GM20431 (cell line): ENCODE results near the gene RPL13A.

Experiments used
- in situ Hi-C: fragments of 300-500 bp; cut with MseI, MboI; formaldehyde crosslinking; loops from one replicate; pipeline ENCODE4 v1.15.0; 2020; ENCODE audit warnings: low sequenced_read_pairs; ENCODE audit not compliant: unreplicated experiment

RPL13A gene

DNA sequence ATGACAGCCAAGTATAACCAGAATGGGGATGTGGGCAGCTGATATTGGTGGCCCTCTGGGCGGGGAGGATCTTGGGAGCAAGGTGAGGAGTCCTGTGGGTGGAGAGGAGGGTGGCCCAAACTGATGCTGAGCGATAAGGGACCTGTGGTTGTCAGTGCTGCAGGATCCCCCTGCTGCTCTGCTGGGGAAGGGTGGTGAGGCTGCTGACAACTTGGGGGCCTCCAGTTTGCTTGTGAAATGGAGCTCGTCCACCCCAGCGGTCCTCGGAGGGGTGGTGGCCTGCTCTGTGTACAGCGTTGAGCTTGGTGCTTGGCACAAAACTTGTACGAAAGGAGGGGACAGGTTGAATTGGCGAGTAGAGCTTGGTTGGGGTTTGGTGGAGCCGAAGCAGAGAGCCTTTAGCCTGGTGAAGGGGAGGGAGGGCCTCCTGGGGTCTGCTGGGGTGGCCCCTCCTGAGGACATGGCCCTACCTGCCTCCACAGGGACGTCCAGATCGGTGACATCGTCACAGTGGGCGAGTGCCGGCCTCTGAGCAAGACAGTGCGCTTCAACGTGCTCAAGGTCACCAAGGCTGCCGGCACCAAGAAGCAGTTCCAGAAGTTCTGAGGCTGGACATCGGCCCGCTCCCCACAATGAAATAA lies 11.7 kb downstream of the RPL13A start:
- in situ Hi-C loops = no loop called here

DNA sequence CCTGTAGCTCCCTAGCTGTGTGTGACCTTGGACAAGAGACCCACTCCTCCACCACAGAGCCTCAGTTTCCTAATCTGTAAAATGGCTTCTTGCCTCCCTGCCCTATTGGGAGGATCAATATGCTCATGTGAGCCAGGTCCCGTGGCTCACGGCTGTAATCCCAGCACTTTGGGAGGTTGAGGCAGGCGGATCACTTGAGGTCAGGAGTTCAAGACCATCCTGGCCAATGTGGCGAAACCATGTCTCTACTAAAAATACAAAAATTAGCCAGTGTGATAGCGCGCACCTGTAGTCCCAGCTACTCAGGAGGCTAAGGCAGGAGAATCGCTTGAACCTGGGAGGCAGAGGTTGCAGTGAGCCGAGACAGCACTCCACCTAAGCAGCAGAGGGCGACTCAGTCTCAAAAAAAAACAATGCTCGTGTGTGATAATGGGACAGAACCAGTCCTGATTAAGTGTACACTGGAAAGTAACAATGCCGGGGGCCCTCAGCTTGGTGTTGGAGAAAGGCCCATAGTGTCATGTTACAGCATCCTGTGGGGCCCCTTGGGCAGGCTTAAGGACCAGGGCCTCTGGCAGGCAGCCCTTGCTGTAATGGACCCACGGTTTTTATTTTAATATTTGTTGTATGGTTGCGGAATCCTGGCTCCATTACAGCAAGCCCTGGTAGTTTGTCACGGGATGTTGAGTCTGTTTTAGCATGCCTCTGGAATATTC lies 15.6 kb downstream of the RPL13A start:
- in situ Hi-C loops = no loop called here

DNA sequence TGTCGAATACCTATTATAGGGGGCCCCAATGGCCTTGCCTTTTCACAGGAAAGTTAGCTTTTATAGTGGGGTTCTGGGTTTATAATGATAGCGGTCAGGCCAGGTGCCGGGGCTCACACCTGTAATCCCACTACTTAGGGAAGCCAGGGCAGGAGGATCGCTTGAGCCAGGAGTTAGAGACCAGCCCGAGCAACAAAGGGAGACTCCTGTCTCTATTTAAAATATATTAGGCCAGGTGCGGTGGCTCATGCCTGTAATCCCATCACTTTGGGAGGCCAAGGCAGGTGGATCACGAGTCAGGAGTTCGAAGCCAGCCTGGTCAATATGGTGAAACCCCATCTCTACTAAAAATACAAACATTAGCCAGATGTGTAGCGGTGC lies 16.2 kb downstream of the RPL13A start:
- in situ Hi-C loops = no loop called here

DNA sequence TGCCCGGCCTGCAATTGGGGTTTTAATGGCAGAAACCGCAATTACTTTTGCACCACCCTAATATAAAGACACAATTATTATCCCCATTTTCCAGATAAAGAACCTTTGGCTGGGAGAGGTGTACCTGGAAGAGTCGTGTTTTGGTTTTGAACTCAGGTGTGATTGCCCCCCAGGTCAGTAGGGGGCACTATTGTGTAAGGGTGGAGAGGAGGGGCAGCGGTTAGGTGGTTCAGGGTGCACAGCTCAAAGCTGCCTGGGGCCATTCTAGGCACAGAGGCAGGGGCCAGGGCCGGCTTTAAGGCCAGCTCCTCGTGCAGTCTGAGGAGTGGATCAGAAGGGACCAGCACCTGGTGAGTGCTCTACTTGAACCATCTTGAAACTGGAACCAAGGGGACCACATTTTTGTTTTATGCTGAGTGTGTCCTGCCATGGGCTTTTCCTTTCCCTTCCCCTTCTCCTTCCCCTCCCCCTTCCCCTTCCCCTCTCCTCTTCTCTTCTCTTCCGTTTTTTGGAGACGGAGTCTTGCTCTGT lies 19.2 kb downstream of the RPL13A start:
- in situ Hi-C loops = loop anchor here (5.0 kb wide), 1 partner anchor 36 kb away; no protein-coding TSS in a partner anchor

DNA sequence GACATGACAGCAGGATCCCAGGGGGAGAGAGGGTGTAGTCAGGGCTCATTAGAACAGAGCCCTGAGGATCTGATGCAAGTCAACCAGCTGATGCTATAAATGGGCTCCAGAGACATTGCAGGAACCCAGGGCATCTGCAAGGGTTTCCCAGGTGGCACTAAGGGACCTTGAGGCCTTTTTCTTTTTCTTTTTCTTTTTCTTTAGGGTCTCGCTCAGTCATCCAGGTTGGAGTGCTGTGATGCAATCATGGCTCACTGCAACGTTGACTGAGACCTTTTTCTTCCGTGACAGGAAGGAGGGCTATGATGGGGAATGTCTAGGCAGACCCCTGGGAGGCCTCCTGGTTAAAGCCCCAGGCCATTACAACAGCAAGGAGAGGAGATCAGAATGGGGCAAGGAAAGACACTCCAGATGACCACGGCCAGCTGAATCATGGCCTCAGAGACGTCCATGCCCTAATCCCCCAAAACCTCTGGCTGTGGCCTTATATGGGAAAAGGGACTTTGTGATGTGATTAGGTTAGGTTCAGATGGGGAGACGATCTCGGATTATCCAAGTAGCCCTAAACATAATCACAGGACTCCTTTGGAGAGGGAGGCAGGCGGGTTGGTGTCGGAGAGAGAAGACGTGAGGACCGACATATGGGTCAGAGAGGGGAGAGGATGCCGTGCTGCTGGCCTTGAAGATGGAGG lies 20.5 kb downstream of the RPL13A start:
- in situ Hi-C loops = loop anchor here (5.0 kb wide), 1 partner anchor 34 kb away; no protein-coding TSS in a partner anchor

DNA sequence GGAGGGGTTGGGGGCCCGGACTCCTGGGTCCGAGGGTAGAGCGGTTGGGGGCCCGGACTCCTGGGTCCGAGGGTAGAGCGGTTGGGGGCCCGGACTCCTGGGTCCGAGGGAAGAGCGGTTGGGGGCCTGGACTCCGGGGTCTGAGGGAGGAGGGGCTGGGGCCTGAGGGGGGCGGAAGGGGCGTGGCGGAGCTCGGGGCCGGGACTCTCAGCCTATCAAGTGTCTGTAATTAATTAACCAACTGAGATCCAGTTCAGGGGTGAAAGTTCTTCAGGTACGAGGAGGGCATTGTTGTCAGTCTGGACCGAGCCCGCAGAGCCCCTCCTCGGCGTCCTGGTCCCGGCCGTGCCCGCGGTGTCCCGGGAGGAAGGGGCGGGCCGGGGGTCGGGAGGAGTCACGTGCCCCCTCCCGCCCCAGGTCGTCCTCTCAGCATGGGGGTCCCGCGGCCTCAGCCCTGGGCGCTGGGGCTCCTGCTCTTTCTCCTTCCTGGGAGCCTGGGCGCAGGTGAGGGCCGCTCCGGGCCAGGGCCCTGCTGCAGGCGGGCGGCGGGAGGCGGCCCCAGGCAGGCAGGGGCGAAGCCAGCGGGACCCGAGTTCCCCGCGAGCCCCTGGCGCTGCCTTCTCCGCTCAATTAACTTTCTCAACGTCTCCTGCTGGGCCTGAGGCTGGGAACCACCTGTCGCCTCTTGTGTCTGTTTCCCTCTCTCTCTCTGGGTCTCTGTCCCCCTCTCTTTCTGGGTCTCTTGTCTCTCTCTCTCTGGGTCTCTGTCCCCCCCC lies 25.8 kb downstream of the RPL13A start:
- in situ Hi-C loops = no loop called here

DNA sequence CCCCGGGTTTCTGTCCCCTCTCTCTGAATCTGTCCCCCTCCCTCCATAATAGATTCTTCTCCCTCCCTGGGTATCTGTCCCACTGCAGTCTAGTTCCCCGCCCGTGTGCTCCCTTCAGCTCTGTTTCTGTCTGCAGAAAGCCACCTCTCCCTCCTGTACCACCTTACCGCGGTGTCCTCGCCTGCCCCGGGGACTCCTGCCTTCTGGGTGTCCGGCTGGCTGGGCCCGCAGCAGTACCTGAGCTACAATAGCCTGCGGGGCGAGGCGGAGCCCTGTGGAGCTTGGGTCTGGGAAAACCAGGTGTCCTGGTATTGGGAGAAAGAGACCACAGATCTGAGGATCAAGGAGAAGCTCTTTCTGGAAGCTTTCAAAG lies 26.3 kb downstream of the RPL13A start:
- in situ Hi-C loops = no loop called here

DNA sequence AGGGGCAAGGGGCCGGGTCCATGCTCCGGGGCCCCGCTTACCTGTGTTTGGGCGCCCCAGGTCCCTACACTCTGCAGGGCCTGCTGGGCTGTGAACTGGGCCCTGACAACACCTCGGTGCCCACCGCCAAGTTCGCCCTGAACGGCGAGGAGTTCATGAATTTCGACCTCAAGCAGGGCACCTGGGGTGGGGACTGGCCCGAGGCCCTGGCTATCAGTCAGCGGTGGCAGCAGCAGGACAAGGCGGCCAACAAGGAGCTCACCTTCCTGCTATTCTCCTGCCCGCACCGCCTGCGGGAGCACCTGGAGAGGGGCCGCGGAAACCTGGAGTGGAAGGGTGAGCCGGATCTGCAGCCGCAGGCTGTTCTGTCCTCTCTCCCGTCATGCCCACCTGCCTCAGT lies 26.7 kb downstream of the RPL13A start:
- in situ Hi-C loops = no loop called here

DNA sequence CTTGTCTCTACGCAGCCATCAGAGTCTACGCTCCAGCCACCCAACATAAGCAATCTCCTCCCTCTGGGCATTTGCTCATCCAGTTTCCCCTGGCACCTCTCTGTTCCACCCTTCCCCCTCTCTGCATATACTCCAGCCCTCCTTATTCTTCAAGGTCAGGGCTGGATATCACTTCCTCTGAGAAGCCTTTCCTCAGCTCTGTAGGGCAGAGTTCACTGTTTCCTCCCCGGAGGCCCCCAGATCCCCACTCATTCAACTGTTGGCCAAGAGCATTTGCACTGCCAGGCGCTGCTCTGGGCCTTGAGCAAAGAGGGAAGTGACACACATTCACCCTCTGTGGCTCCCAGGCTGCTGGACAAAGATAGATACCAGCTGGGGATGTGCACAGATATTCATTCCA lies 28.4 kb downstream of the RPL13A start:
- in situ Hi-C loops = no loop called here

DNA sequence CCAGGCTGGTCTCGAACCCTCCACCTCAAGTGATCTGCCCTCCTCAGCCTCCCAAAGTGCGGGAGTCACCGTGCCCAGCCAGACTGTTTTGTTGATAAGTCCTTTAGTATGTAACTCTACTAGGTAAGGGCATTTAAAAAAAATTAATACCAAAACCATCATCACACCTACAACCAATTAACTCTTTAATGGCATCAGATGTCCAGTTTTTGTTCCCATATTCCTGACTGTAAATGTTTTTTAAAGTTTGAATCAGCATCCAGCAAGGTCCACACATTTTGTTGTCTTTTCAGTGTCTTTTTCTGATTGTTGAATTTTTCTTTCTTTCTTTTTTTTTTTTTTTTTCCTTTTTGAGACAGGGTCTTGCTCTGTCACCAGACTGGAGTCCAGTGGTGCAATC lies 30.6 kb downstream of the RPL13A start:
- in situ Hi-C loops = no loop called here

DNA sequence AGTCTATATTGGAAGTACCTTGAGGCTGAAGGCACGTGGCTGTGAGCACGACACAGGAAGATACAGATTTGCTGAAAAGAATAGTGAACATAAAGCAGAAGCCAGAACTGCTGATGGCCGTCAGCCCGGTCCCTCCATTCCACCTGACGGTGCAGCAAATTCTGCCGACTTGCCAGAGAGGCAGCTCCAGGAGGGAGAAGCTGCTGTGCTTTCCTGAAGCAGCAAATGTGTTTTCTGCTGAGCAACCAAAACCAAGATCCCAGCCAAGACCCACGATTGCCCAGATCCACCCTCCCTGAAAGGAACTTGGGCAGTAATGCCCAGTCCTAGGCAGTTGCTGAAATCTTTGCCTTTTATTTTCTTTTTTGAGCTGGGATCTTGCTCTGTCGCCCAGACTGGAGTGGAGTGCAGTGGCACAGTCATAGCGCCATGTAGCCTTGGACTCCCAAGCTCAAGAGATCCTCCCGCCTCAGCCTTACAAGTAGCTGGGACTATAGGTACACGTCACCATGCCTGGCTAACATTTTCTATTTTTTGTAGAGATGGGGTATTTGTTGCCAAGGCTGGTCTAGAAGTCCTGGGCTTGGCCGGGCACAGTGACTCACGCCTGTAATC lies 33.4 kb downstream of the RPL13A start:
- in situ Hi-C loops = no loop called here

DNA sequence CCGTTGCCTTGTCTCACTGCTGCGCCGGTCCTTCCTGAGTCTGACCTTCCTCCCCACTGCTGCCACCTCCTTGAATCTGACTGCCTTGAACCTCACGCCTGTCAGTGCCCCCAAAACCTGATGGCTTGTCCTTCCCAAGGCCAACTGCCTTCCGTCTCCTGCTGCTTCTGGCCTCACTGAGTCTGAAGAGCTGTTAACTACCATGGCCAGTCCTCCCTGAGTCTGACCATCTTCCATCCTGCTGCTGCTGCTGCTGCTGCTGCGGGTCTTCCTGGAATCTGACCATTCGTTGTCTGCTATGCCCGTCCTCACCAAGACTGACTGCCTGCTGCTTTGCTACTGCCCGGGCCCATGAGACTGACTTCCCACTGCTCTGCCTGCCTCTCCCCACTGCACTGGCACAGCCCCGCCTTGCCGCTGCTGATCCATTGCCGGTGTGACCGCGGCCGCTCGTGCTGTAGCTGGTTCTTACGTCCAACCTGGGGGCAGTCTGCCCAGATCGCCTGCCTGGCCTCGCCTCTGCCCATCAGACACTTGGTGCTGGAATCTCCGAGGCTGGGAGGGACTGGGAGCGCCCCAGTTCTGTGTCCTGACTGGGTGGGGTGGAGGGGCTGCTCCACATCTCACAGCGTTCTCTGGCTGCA lies 37.5 kb downstream of the RPL13A start:
- in situ Hi-C loops = no loop called here

DNA sequence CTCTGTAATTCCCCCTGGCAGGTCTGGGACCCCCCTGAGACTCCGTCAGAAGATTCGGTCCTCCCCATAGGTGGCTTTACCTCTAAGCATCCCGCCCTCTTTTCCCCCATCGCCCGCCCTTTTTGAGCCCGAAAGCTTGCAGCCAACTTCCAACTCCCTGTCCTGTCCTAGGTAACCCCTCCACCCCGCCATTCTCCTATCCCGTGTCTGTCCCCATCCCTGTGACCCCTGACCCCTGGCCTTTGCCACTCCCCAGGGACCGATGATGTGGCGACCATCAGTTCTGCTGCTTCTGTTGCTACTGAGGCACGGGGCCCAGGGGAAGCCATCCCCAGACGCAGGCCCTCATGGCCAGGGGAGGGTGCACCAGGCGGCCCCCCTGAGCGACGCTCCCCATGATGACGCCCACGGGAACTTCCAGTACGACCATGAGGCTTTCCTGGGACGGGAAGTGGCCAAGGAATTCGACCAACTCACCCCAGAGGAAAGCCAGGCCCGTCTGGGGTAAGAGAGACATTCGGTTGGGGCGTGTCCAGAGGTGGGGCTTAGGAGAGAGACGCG lies 40.9 kb downstream of the RPL13A start:
- in situ Hi-C loops = no loop called here

DNA sequence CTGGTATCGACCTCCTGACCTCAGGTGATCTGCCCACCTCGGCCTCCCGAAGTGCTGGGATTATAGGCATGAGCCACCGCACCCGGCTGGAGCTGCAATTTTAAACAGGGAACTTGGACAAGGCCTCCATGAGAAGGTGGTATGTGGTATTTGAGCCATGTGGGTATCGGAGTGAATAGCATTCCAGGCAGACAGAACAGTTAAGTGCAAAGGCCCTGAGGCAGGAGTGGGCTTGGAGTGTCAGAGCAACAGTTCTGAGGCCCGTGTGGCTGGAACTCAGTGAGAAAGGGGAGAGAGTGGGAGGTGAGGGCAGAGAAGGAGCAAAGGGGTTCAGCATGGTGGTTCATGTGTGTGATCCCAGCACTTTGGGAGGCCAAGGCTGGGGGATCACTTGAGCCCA lies 43.3 kb downstream of the RPL13A start:
- in situ Hi-C loops = no loop called here

DNA sequence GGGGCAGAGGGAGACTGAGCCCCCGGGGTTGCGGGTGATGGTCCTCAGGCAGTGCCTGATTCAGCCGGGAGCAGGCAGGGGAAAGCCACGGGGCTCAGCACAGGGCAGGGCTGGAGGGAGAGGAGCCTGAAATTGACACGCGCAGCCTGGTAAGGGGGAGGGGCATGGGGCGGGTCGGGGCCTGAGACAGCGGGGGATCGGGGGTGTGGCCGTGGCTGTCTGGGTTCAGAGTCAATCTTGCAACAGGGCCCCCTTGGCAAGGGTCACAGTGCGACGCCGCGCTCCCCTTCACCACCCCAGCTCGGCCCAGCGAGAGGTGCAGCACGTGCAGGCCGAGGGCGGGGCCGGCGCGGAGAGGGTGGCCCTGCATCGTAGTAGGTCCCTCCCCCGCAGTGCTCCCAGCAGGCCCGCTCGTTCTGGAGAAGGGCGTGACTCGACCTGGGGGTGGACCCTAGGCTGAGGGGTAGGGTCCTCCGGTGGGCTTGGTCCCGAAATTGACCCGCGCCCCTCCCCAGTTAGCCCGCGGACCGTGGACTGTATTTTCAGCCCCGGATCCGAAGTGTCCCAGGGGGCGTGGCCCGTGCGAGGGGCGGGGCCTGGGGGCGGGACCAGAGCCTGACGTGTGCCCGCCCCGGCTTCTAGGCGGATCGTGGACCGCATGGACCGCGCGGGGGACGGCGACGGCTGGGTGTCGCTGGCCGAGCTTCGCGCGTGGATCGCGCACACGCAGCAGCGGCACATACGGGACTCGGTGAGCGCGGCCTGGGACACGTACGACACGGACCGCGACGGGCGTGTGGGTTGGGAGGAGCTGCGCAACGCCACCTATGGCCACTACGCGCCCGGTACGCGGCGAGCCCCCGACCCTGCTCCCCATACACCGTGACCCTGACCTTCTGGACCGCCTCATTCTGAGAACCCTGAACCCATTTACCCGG lies 46.4 kb downstream of the RPL13A start:
- in situ Hi-C loops = no loop called here

DNA sequence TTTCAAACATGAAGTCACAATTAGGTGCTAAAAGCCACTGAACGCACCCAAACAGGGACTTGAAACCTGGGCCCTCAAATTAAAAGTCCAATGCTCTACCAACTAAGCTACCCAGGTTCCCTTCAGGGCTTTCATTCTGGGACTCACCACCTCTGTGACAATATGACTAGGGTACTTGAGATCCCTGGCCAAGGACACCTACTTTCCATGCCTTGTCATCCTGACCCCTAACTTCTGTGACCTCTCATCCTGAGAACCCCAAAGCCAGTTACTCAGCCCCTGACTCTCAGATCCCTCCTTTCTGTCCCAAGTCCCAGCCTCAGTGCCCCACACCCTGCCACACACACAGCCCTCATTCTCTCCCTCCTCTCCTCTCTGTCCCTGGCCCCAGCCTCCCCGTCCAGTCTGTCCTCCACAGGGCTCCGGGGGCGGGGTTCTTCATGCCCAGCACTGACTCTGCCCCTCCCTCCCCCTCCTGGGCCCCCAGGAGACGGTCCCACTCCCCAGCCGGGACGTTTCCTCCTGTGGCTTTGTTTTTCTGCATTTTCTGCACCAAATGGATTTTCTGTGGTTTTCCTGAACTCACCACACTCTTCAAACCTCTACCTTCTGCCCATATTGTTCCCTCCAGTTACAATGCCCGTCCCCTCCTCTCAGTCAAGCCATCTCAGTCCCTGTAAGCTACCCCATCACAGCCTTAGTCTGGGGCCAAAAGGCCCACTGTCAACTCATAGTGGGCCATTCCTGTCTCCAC lies 47.4 kb downstream of the RPL13A start:
- in situ Hi-C loops = no loop called here

DNA sequence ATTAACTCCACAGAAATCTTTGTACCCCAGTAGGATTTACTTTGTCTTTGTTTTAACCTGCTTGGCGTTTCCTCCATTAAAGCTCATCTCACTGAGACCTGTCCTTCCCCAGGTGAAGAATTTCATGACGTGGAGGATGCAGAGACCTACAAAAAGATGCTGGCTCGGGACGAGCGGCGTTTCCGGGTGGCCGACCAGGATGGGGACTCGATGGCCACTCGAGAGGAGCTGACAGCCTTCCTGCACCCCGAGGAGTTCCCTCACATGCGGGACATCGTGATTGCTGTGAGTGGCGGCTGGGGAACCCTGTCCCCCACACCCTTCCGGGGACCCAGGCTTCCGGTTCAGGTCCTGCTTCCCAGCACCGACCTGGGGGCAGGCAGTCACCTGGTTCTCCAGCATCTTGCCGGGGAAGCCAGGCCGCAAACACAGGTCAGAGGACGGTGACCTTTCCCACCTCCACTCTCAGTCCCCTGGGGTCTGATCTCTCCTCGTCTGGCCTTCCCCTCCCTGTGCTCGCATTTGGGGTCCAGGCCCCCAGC lies 49.6 kb downstream of the RPL13A start:
- in situ Hi-C loops = no loop called here
